WTC11 (cell line): Measurements from ENCODE around the gene GFRA1.

ENCODE experiments used
- CTCF ChIP-seq: fragments of 200-600 bp; IDR thresholded peaks from 2 replicates; pipeline ENCODE4 v1.8.0; 2022; ENCODE audit warnings: antibody characterized with exemption
- E2F4 ChIP-seq: sonication (generic); formaldehyde crosslinking; IDR thresholded peaks from 2 replicates; pipeline ENCODE4 v1.8.1; 2022; ENCODE audit warnings: low read depth, mild to moderate bottlenecking, moderate library complexity, missing genetic modification reagents, borderline replicate concordance
- ESRRA ChIP-seq: sonication (generic); formaldehyde crosslinking; IDR thresholded peaks from 2 replicates; pipeline ENCODE4 v1.8.1; 2022; ENCODE audit warnings: mild to moderate bottlenecking, missing genetic modification reagents, borderline replicate concordance
- FOXK1 ChIP-seq: sonication (generic); formaldehyde crosslinking; IDR thresholded peaks from 2 replicates; pipeline ENCODE4 v1.8.0; 2022; ENCODE audit warnings: mild to moderate bottlenecking, moderate library complexity, missing genetic modification reagents
- GABPB1 ChIP-seq: sonication (generic); formaldehyde crosslinking; IDR thresholded peaks from 2 replicates; pipeline ENCODE4 v1.8.1; 2023; ENCODE audit warnings: mild to moderate bottlenecking, missing genetic modification reagents
- SMAD3 ChIP-seq: sonication (generic); formaldehyde crosslinking; IDR thresholded peaks from 2 replicates; pipeline ENCODE4 v1.8.0; 2022; ENCODE audit warnings: missing genetic modification reagents, mild to moderate bottlenecking, borderline replicate concordance
- SP1 ChIP-seq: sonication (generic); formaldehyde crosslinking; conservative IDR thresholded peaks from 2 replicates; pipeline ENCODE4 v1.8.1; 2022; ENCODE audit warnings: missing genetic modification reagents
- STAT6 ChIP-seq: sonication (generic); formaldehyde crosslinking; conservative IDR thresholded peaks from 2 replicates; pipeline ENCODE4 v1.8.1; 2023; ENCODE audit warnings: mild to moderate bottlenecking, low read depth, missing genetic modification reagents, moderate library complexity
- ZNF317 ChIP-seq: sonication (generic); formaldehyde crosslinking; IDR thresholded peaks from 2 replicates; pipeline ENCODE4 v1.8.1; 2023; ENCODE audit warnings: low read depth, mild to moderate bottlenecking, moderate library complexity, missing genetic modification reagents, borderline replicate concordance
- ZNF512 ChIP-seq: sonication (generic); formaldehyde crosslinking; IDR thresholded peaks from 2 replicates; pipeline ENCODE4 v1.8.1; 2022; ENCODE audit warnings: missing genetic modification reagents, borderline replicate concordance
- TF ChIP-seq, protein P1 (sequence below): sonication (generic); formaldehyde crosslinking; IDR thresholded peaks from 2 replicates; pipeline ENCODE4 v1.8.1; 2022; ENCODE audit warnings: low read depth, missing genetic modification reagents, borderline replicate concordance
- TF ChIP-seq, protein P2 (sequence below): sonication (generic); formaldehyde crosslinking; IDR thresholded peaks from 2 replicates; pipeline ENCODE4 v1.8.0; 2023; ENCODE audit warnings: missing genetic modification reagents
- TF ChIP-seq, protein P3 (sequence below): fragments of 250-450 bp; sonication (Bioruptor Pico); IDR thresholded peaks from 2 replicates; pipeline ENCODE4 v1.9.0; 2021; ENCODE audit warnings: mild to moderate bottlenecking

- TF ChIP-seq FOXK1 (no peak), CTCF (no peak), ZNF512 (no peak), GABPB1 (no peak), E2F4 (CRISPR knock-in tag) (no peak), SP1 (CRISPR knock-in tag) (no peak), SMAD3 (no peak), STAT6 (CRISPR knock-in tag) (no peak), ZNF317 (CRISPR knock-in tag) (no peak), ESRRA (no peak)
- TF ChIP-seq, protein P1, sequence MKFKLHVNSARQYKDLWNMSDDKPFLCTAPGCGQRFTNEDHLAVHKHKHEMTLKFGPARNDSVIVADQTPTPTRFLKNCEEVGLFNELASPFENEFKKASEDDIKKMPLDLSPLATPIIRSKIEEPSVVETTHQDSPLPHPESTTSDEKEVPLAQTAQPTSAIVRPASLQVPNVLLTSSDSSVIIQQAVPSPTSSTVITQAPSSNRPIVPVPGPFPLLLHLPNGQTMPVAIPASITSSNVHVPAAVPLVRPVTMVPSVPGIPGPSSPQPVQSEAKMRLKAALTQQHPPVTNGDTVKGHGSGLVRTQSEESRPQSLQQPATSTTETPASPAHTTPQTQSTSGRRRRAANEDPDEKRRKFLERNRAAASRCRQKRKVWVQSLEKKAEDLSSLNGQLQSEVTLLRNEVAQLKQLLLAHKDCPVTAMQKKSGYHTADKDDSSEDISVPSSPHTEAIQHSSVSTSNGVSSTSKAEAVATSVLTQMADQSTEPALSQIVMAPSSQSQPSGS (CRISPR knock-in tag) = no peak
- TF ChIP-seq, protein P2, sequence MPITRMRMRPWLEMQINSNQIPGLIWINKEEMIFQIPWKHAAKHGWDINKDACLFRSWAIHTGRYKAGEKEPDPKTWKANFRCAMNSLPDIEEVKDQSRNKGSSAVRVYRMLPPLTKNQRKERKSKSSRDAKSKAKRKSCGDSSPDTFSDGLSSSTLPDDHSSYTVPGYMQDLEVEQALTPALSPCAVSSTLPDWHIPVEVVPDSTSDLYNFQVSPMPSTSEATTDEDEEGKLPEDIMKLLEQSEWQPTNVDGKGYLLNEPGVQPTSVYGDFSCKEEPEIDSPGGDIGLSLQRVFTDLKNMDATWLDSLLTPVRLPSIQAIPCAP = no peak
- TF ChIP-seq, protein P3, sequence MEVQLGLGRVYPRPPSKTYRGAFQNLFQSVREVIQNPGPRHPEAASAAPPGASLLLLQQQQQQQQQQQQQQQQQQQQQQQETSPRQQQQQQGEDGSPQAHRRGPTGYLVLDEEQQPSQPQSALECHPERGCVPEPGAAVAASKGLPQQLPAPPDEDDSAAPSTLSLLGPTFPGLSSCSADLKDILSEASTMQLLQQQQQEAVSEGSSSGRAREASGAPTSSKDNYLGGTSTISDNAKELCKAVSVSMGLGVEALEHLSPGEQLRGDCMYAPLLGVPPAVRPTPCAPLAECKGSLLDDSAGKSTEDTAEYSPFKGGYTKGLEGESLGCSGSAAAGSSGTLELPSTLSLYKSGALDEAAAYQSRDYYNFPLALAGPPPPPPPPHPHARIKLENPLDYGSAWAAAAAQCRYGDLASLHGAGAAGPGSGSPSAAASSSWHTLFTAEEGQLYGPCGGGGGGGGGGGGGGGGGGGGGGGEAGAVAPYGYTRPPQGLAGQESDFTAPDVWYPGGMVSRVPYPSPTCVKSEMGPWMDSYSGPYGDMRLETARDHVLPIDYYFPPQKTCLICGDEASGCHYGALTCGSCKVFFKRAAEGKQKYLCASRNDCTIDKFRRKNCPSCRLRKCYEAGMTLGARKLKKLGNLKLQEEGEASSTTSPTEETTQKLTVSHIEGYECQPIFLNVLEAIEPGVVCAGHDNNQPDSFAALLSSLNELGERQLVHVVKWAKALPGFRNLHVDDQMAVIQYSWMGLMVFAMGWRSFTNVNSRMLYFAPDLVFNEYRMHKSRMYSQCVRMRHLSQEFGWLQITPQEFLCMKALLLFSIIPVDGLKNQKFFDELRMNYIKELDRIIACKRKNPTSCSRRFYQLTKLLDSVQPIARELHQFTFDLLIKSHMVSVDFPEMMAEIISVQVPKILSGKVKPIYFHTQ = no peak
These were observed 246.3 kb downstream of the GFRA1 start for GRCh38 chr10:116026725-116027124.
